ENCODE results near the gene UROD.

GRCh38 chr1:45016767-45017166 is 4.7 kb downstream of the UROD start:
- TF ChIP-seq CTCF (IDR thresholded peaks at IDR 0.05 in 4 of 5, conservative IDR thresholded peaks at IDR 0.05 in 1 of 5) (no peak), POLR2A (IDR thresholded peaks at IDR 0.05) (no peak)
